ENCODE data around the gene OXER1. TPM values are rescaled to one million over a fixed set of nuclear protein-coding genes. Genes with fewer than 3 reads are reported as not detected.

The OXER1 gene
- total RNA-seq, 1 experiment from 2014 or later = 0.10 TPM

- H3K27ac ChIP-seq (ENCODE audit: low read length) = no peak overlapping the region
- TF ChIP-seq CTCF (IDR thresholded peaks at IDR 0.05) = no peak
- intact Hi-C loops (cut with micrococcal nuclease; ENCODE audit: unreplicated experiment) (no loop called here), in situ Hi-C loops (cut with HindIII; ENCODE audit: low pct_unique_long_range_greater_than_20kb, low sequenced_read_pairs) (no loop called here)
- peaks cover 6% of the 10 kb centered on the region for H3K4me1 ChIP-seq (ENCODE audit: control insufficient read depth, insufficient read depth, low read length)
- ChIA-PET CTCF (no interaction called here), POLR2A (no interaction called here)
- DNase-seq (ENCODE audit: low read depth, low spot score) (no peak), ATAC-seq (no peak)
- H3K4me3 ChIP-seq (ENCODE audit: low read depth in 2 of 2, low read length in 2 of 2) = no peak overlapping the region
- H3K27me3 ChIP-seq (ENCODE audit: control insufficient read depth, insufficient read depth, low read length) = no peaks in the 10 kb centered on the region
- no TSS peak for BruUV-seq (replicated peaks)
- H3K9me3 ChIP-seq (ENCODE audit: control insufficient read depth, insufficient read depth, low read depth, low read length) = no peaks in the 10 kb centered on the region
- no peaks in the 10 kb centered on the region for H3K36me3 ChIP-seq (ENCODE audit: control insufficient read depth, insufficient read depth, low read length)
These were observed 44.4 kb upstream of the OXER1 start for GRCh38 chr2:42808301-42808700.

GRCh38 chr2:42806786-42807185 is 42.9 kb upstream of the OXER1 start:
- intact Hi-C loops (cut with micrococcal nuclease; ENCODE audit: unreplicated experiment) = no loop called here
- H3K9me3 ChIP-seq (ENCODE audit: control insufficient read depth, insufficient read depth, low read depth, low read length) = no peaks in the 10 kb centered on the region
- no TSS peak for BruUV-seq (replicated peaks)
- in situ Hi-C loops (cut with HindIII; ENCODE audit: low pct_unique_long_range_greater_than_20kb, low sequenced_read_pairs) = no loop called here
- no peak for DNase-seq (ENCODE audit: low read depth, low spot score)
- TF ChIP-seq SIN3A (IDR thresholded peaks at IDR 0.05; ENCODE audit: borderline replicate concordance, insufficient read depth, low read depth, low read length) = no peak
- no peak for TF ChIP-seq TCF7L2 (IDR thresholded peaks at IDR 0.05; ENCODE audit: low read depth, low read length)
- H3K36me3 ChIP-seq (ENCODE audit: control insufficient read depth, insufficient read depth, low read length) = no peaks in the 10 kb centered on the region
- no peak for ATAC-seq
- H3K4me1 ChIP-seq (ENCODE audit: control insufficient read depth, insufficient read depth, low read length) = peaks cover 6% of the 10 kb centered on the region
- no peak overlapping the region for H3K27ac ChIP-seq (ENCODE audit: low read length)
- H3K27me3 ChIP-seq (ENCODE audit: control insufficient read depth, insufficient read depth, low read length) = no peaks in the 10 kb centered on the region
- no peak overlapping the region for H3K4me3 ChIP-seq (ENCODE audit: low read depth in 2 of 2, low read length in 2 of 2)
- POLR2A ChIA-PET = no interaction called here
- CTCF ChIA-PET = no interaction called here

- BruUV-seq (replicated peaks) = no TSS peak
- peaks cover 6% of the 10 kb centered on the region for H3K4me1 ChIP-seq (ENCODE audit: control insufficient read depth, insufficient read depth, low read length)
- no peak overlapping the region for H3K27ac ChIP-seq (ENCODE audit: low read length)
- no peaks in the 10 kb centered on the region for H3K9me3 ChIP-seq (ENCODE audit: control insufficient read depth, insufficient read depth, low read depth, low read length)
- ChIA-PET POLR2A (no interaction called here), CTCF (no interaction called here)
- H3K4me3 ChIP-seq (ENCODE audit: low read depth in 2 of 2, low read length in 2 of 2) = no peak overlapping the region
- ATAC-seq (no peak), DNase-seq (ENCODE audit: low read depth, low spot score) (no peak)
- H3K36me3 ChIP-seq (ENCODE audit: control insufficient read depth, insufficient read depth, low read length) = no peaks in the 10 kb centered on the region
- TF ChIP-seq REST (IDR thresholded peaks at IDR 0.05; ENCODE audit: insufficient read depth in 1 of 2, low read depth in 2 of 2, low read length in 1 of 2) (no peak), POLR2AphosphoS5 (IDR thresholded peaks at IDR 0.05; ENCODE audit: low read depth, low read length) (no peak), TCF7L2 (IDR thresholded peaks at IDR 0.05; ENCODE audit: low read depth, low read length) (no peak), CTCF (IDR thresholded peaks at IDR 0.05) (no peak), SIN3A (IDR thresholded peaks at IDR 0.05; ENCODE audit: borderline replicate concordance, insufficient read depth, low read depth, low read length) (no peak)
- no peaks in the 10 kb centered on the region for H3K27me3 ChIP-seq (ENCODE audit: control insufficient read depth, insufficient read depth, low read length)
- intact Hi-C loops (cut with micrococcal nuclease; ENCODE audit: unreplicated experiment) = no loop called here
- in situ Hi-C loops (cut with HindIII; ENCODE audit: low pct_unique_long_range_greater_than_20kb, low sequenced_read_pairs) = no loop called here
These were observed 41.0 kb upstream of the OXER1 start for GRCh38 chr2:42804891-42805290.

Measured in Panc1 (cell line).